PC-9 (cell line): ENCODE results near the gene APOBR. TPM values are rescaled to one million over a fixed set of nuclear protein-coding genes. Genes with fewer than 3 reads are reported as not detected.
"Not testable (repeated sequence)": the region's sequence is repeated elsewhere in the genome, so short reads cannot be mapped to it uniquely, and the experiment has no call there.

ENCODE experiments used
- BruUV-seq: library from RNA; stranded (reverse); fragments of 400-500 nt; replicated peaks from 2 replicates; lab custom pipeline; 2021; lab: Mats Ljungman, UMichigan
- CTCF ChIA-PET: fragments of 300-600 bp; sonication (Branson Sonifier 250); formaldehyde crosslinking; loops from one replicate; lab custom pipeline; 2022; ENCODE audit warnings: antibody characterized with exemption; lab: Charles Lee
- POLR2A ChIA-PET: fragments of 300-600 bp; sonication (Branson Sonifier 250); formaldehyde crosslinking; loops from one replicate; lab custom pipeline; 2022; ENCODE audit warnings: antibody characterized with exemption; ENCODE audit not compliant: unreplicated experiment; lab: Charles Lee
- DNase-seq, 2 experiments: peaks; one replicate each; pipeline versions ENCODE4 v3.0.0 to v3.0.0-alpha.2; 2015 to 2022; ENCODE audit warnings: mixed read lengths in 1 of 2
- H2AFZ ChIP-seq: fragments of 200-600 bp; sonication (generic); 2 replicates; pipeline ENCODE4 v1.8.1; 2017; ENCODE audit warnings: antibody characterized with exemption
- H3F3A ChIP-seq: fragments of 200-600 bp; sonication (generic); 2 replicates; pipeline ENCODE4 v1.8.1; 2017; ENCODE audit warnings: antibody characterized with exemption, mild to moderate bottlenecking, low read depth; ENCODE audit not compliant: insufficient read depth
- H3K27ac ChIP-seq: fragments of 200-600 bp; sonication (generic); 2 replicates; pipeline ENCODE4 v1.6.1; 2016; ENCODE audit warnings: mixed run types
- H3K27me3 ChIP-seq: fragments of 200-600 bp; sonication (generic); 2 replicates; pipeline ENCODE4 v1.6.1; 2016; ENCODE audit warnings: low read depth, mixed run types; ENCODE audit not compliant: insufficient read depth
- H3K36me3 ChIP-seq: fragments of 200-600 bp; sonication (generic); 2 replicates; pipeline ENCODE4 v1.6.1; 2016; ENCODE audit warnings: low read depth, mixed run types
- H3K4me1 ChIP-seq: fragments of 200-600 bp; sonication (generic); replicated peaks from 2 replicates; pipeline ENCODE4 v1.6.1; 2016; ENCODE audit warnings: mixed run types; ENCODE audit not compliant: insufficient read depth
- H3K4me2 ChIP-seq: fragments of 200-600 bp; sonication (generic); 2 replicates; pipeline ENCODE4 v1.6.1; 2017; ENCODE audit warnings: mixed run types
- H3K4me3 ChIP-seq: fragments of 200-600 bp; sonication (generic); 2 replicates; pipeline ENCODE4 v1.6.1; 2016; ENCODE audit warnings: mixed run types
- H3K79me2 ChIP-seq: fragments of 200-600 bp; sonication (generic); 2 replicates; pipeline ENCODE4 v1.6.1; 2017; ENCODE audit warnings: low read depth, mixed run types
- H3K9me2 ChIP-seq: fragments of 200-600 bp; sonication (generic); 2 replicates; pipeline ENCODE4 v1.8.1; 2017; ENCODE audit warnings: mild to moderate bottlenecking; ENCODE audit not compliant: insufficient read depth
- H3K9me3 ChIP-seq: fragments of 200-600 bp; sonication (generic); 2 replicates; pipeline ENCODE4 v1.8.1; 2016; ENCODE audit warnings: low read depth; ENCODE audit not compliant: insufficient read depth
- H4K20me1 ChIP-seq: fragments of 200-600 bp; sonication (generic); 2 replicates; pipeline ENCODE4 v1.8.1; 2017; ENCODE audit not compliant: insufficient read depth
- CTCF ChIP-seq: fragments of 200-600 bp; sonication (generic); conservative IDR thresholded peaks from 2 replicates; pipeline ENCODE4 v1.6.1; 2017; ENCODE audit warnings: mixed run types, antibody characterized with exemption, mild to moderate bottlenecking, moderate library complexity
- EZH2 ChIP-seq: fragments of 200-600 bp; sonication (generic); IDR thresholded peaks from 2 replicates; pipeline ENCODE4 v1.8.0; 2017; ENCODE audit warnings: antibody characterized with exemption, low read depth
- intact Hi-C: fragments of 100-400 bp; cut with micrococcal nuclease; formaldehyde crosslinking; loops from one replicate; pipeline ENCODE4 v1.10.0; 2022; ENCODE audit not compliant: unreplicated experiment
- total RNA-seq: library from RNA; stranded (reverse); gene quantifications from 2 replicates; pipeline ENCODE4 v1.2.3, GENCODE V29; 2021

APOBR gene
- total RNA-seq, 1 experiment from 2014 or later, result 2.4 TPM

GRCh38 chr16:28478506-28479180 is 15.8 kb upstream of the APOBR start:
- intact Hi-C loops, result no loop called here

GRCh38 chr16:28482026-28482425 is 12.4 kb upstream of the APOBR start:
- BruUV-seq, result no TSS peak
- TF ChIP-seq EZH2 (no peak), CTCF (no peak)
- Histone ChIP-seq H3K27ac (no peak overlapping the region), H4K20me1 (no peaks in the 10 kb centered on the region), H3K79me2 (no peaks in the 10 kb centered on the region), H3K27me3 (no peaks in the 10 kb centered on the region), H3K4me1 (no peaks in the 10 kb centered on the region), H2AFZ (no peak overlapping the region), H3K9me2 (no peaks in the 10 kb centered on the region), H3F3A (peaks cover 1% of the 10 kb centered on the region; the same call in 1 of the 2 replicates), H3K4me2 (no peak overlapping the region), H3K9me3 (no peaks in the 10 kb centered on the region), H3K4me3 (no peak overlapping the region), H3K36me3 (peaks cover 43% of the 10 kb centered on the region)
- ChIA-PET CTCF (no interaction called here), POLR2A (no interaction called here)
- intact Hi-C loops, result no loop called here
- DNase-seq, result no peak

More at GRCh38 chr16:28478506-28479180, 15.8 kb upstream of the APOBR start:
- H3K79me2 ChIP-seq, result no peaks in the 10 kb centered on the region
- H2AFZ ChIP-seq, result no peak overlapping the region
- TF ChIP-seq CTCF (no peak), EZH2 (no peak)
- H3K4me2 ChIP-seq, result no peak overlapping the region
- CTCF ChIA-PET, result no interaction called here
- no TSS peak for BruUV-seq
- no peak overlapping the region for H3K4me3 ChIP-seq
- H3K27ac ChIP-seq, result no peak overlapping the region
- H3K36me3 ChIP-seq, result peaks cover 46% of the 10 kb centered on the region
- POLR2A ChIA-PET, result no interaction called here
- no peak for DNase-seq
- no peaks in the 10 kb centered on the region for H3K9me3 ChIP-seq
- no peaks in the 10 kb centered on the region for H3K27me3 ChIP-seq
- no peaks in the 10 kb centered on the region for H3K9me2 ChIP-seq
- H3F3A ChIP-seq, result peaks cover 29% of the 10 kb centered on the region
- H4K20me1 ChIP-seq, result no peaks in the 10 kb centered on the region; the same call in 1 of the 2 replicates
- no peaks in the 10 kb centered on the region for H3K4me1 ChIP-seq

DNA sequence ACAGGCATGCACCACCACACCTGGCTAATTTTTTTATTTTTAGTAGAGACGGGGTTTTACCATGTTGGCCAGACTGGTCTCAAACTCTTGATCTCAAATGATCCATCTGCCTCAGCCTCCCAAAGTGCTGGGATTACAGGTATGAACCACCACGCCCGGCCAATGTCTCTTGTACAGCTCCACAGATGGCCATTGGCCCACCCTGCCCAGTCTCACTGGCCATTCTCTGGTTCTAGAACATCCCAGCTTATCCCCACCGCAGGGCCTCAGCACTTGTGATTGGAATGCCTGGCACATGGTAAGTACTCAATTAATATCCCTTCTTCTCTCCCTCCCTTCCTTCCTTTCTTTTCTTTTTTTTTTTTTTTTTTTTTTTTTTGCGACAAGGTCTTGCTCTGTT is 11.1 kb upstream of the APOBR start:
- POLR2A ChIA-PET, result interaction anchor here (0.5 kb wide), 1 partner anchor 9 kb away, joined by 16 read pairs; the partner anchor contains the start of gene CLN3
- H3K4me2 ChIP-seq, H2AFZ ChIP-seq, H3K9me3 ChIP-seq, H4K20me1 ChIP-seq, H3K79me2 ChIP-seq, H3K9me2 ChIP-seq, intact Hi-C loops, H3K27ac ChIP-seq, H3F3A ChIP-seq, H3K4me3 ChIP-seq, H3K4me1 ChIP-seq, BruUV-seq, DNase-seq, H3K27me3 ChIP-seq: not testable (repeated sequence)
- H3K36me3 ChIP-seq, result peaks cover 34% of the 10 kb centered on the region
- CTCF ChIA-PET, result interaction anchor here (0.7 kb wide), 1 partner anchor 58 kb away, joined by 16 read pairs; no protein-coding TSS in a partner anchor
